Nephron (organoid): ENCODE data around the gene VSX2.

ENCODE experiments used
- H3K27ac Mint-ChIP-seq, 3 experiments: 2 replicates each; pipeline ENCODE4 v1.8.0; 2020; ENCODE audit warnings: mixed read lengths in 3 of 3, mild to moderate bottlenecking in 2 of 3, moderate library complexity in 1 of 3
- H3K27me3 Mint-ChIP-seq: 2 replicates; pipeline ENCODE4 v1.8.0; 2021; ENCODE audit warnings: low read depth, mild to moderate bottlenecking, moderate library complexity, mixed read lengths
- H3K36me3 Mint-ChIP-seq: 2 replicates; pipeline ENCODE4 v1.8.0; 2020; ENCODE audit warnings: low read depth, mixed read lengths
- H3K4me1 Mint-ChIP-seq: 2 replicates; pipeline ENCODE4 v1.8.0; 2020; ENCODE audit warnings: mixed read lengths
- H3K4me3 Mint-ChIP-seq, 3 experiments: 2 replicates each; pipeline ENCODE4 v1.8.0; 2020; ENCODE audit warnings: mild to moderate bottlenecking in 3 of 3, mixed read lengths in 3 of 3, moderate library complexity in 2 of 3
- H3K9me3 Mint-ChIP-seq: 2 replicates; pipeline ENCODE4 v1.8.0; 2020; ENCODE audit warnings: mixed read lengths
- TF ChIP-seq, protein P1 (sequence below), 3 experiments: fragments of 200-600 bp; sonication (generic); IDR thresholded peaks; one replicate each; pipeline ENCODE4 v1.5.0; 2021; ENCODE audit warnings: antibody characterized with exemption in 3 of 3; ENCODE audit not compliant: unreplicated experiment in 3 of 3

The VSX2 gene

DNA sequence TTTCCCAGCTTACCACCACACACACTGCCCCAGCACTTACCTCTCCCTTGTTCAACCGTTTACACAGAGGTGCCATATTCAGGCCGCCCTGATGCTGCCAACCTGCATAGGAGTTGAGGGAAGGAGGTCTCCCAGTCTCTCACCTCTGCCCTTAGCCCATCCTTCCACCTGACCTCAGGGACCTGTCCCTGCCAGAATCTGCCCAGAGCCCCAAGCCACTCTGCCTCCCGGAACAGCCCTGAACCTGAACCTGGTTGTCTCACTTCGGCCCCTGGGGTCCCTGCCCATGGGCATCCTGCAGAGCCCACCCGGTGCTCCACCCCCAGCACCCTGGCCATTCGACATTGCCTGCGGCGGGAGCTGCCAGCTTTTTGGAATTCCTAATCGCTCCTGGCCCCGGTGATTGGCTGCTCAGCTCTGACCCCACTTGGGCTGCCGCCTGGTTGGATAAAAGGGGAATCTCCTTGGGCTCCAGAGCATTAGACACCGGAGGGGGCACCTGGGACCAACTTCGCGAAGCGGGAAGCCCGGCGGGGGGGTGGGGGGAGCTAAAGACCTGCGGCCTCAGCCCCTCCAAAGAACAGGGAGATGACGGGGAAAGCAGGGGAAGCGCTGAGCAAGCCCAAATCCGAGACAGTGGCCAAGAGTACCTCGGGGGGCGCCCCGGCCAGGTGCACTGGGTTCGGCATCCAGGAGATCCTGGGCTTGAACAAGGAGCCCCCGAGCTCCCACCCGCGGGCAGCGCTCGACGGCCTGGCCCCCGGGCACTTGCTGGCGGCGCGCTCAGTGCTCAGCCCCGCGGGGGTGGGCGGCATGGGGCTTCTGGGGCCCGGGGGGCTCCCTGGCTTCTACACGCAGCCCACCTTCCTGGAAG, at the start of gene VSX2:
TSS of gene VSX2 (plus strand) at position 476 of the 874 bp plus-strand sequence. CDS start at position 589, 113 bp downstream.
- Mint-ChIP-seq H3K36me3 (no peaks in the 10 kb centered on the region), H3K4me1 (peaks cover 12% of the 10 kb centered on the region), H3K9me3 (peaks cover 4% of the 10 kb centered on the region), H3K27ac (no peak within 1 kb of the TSS), H3K4me3 (peak within 1 kb of the TSS in 2 of 3 experiments; percentile 66), H3K27me3 (peaks cover 97% of the 10 kb centered on the region)
- TF ChIP-seq, protein P1, sequence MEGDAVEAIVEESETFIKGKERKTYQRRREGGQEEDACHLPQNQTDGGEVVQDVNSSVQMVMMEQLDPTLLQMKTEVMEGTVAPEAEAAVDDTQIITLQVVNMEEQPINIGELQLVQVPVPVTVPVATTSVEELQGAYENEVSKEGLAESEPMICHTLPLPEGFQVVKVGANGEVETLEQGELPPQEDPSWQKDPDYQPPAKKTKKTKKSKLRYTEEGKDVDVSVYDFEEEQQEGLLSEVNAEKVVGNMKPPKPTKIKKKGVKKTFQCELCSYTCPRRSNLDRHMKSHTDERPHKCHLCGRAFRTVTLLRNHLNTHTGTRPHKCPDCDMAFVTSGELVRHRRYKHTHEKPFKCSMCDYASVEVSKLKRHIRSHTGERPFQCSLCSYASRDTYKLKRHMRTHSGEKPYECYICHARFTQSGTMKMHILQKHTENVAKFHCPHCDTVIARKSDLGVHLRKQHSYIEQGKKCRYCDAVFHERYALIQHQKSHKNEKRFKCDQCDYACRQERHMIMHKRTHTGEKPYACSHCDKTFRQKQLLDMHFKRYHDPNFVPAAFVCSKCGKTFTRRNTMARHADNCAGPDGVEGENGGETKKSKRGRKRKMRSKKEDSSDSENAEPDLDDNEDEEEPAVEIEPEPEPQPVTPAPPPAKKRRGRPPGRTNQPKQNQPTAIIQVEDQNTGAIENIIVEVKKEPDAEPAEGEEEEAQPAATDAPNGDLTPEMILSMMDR (IDR thresholded peaks at IDR 0.05; ENCODE audit: unreplicated experiment in 3 of 3), result no peak

DNA sequence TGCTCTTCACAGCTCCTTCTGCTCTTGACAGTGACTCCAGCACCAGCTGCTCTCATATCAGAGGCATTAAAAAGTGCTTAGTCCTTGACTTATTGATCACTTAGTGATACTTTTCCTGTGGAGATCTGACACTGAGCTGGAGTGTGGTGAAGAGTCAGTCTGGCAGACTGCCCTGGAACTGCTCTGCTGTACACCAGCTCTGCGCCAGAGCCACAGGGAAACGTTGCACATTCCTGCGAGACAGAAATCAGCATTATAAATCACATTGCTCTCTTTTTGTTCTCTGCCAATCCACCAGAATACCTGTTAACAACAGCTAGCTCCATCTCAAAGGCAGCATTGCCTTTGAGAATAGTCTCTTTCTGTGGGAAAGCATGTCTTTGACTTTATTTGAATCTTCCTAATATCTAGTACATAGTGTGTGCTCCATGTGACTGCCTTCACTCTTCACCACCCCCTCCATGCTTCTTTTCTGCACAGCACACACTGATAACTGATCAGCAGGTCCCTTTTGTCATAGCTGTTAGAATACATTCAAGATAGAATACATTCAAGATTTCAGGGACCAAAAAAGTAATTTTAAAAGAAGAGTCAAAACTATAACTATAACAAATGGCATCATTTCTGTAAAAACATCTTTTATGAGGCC, 48.2 kb upstream of the VSX2 start:
- Mint-ChIP-seq H3K4me3 (no peak overlapping the region), H3K27ac (no peak overlapping the region), H3K4me1 (no peaks in the 10 kb centered on the region)

DNA sequence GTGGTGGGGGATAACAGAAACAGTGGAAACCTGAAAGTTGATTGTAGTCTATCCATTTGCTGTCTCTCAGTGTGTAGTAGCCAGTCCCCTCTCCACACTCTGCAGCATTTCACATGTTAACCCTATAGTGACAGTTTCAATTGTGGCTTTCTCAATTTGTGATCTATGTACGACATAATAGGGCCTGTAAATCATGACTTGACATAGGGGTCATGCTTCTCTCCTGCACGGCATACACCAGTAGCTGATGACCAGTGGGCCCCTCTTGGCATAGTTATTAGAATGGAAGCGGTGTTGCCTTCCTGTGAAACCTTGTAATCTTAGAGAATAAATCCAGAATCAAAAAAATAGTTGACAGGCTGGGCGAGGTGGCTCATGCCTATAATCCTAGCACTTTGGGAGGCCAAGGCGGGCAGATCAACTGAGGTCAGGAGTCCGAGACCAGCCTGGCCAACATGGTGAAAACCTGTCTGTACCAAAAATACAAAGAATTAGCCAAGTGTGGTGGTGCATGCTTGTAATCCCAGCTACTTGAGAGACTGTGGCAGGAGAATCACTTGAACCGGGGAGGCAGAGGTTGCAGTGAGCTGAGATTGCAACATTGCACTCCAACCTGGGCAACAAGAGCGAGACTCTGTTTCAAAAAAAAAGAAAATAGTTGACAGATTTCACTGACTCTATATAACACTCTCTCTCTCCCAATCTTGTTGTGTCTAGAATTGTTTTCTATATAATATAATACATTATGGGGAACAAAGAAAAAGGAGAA, 44.6 kb upstream of the VSX2 start:
- no peak overlapping the region for H3K27ac Mint-ChIP-seq
- TF ChIP-seq, protein P1 (IDR thresholded peaks at IDR 0.05; ENCODE audit: unreplicated experiment in 3 of 3), result no peak
- H3K27me3 Mint-ChIP-seq, result no peaks in the 10 kb centered on the region
- H3K36me3 Mint-ChIP-seq, result peaks cover 15% of the 10 kb centered on the region
- H3K4me1 Mint-ChIP-seq, result no peaks in the 10 kb centered on the region
- no peaks in the 10 kb centered on the region for H3K9me3 Mint-ChIP-seq
- H3K4me3 Mint-ChIP-seq, result no peak overlapping the region

More for the DNA sequence above, 48.2 kb upstream of the VSX2 start:
- Mint-ChIP-seq H3K9me3 (no peaks in the 10 kb centered on the region), H3K36me3 (peaks cover 5% of the 10 kb centered on the region), H3K27me3 (no peaks in the 10 kb centered on the region)
- TF ChIP-seq, protein P1 (IDR thresholded peaks at IDR 0.05; ENCODE audit: unreplicated experiment in 3 of 3), result no peak

DNA sequence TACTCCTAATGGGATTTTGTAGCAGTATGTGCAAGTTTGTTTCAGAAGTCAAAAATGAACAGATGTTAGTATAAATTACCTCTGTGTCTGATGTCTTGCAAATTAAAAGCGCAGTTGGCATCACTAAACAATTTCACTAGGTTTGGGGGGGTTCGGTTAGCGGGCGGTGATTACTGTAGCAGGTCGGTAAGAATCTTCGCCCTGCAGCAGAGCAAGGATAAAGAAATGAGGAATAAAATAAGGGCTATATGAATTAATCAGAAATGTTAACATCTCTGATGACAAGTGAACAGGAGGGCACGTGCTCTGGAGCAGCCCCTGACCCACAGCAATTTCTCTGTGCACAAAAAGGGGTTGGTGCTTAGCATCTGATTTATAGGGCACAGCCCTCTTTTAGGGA, 43.6 kb upstream of the VSX2 start:
- Mint-ChIP-seq H3K4me1 (no peaks in the 10 kb centered on the region), H3K9me3 (no peaks in the 10 kb centered on the region), H3K27me3 (no peaks in the 10 kb centered on the region), H3K4me3 (no peak overlapping the region), H3K36me3 (peaks cover 20% of the 10 kb centered on the region), H3K27ac (no peak overlapping the region)
- TF ChIP-seq, protein P1 (IDR thresholded peaks at IDR 0.05; ENCODE audit: unreplicated experiment in 3 of 3), result no peak

DNA sequence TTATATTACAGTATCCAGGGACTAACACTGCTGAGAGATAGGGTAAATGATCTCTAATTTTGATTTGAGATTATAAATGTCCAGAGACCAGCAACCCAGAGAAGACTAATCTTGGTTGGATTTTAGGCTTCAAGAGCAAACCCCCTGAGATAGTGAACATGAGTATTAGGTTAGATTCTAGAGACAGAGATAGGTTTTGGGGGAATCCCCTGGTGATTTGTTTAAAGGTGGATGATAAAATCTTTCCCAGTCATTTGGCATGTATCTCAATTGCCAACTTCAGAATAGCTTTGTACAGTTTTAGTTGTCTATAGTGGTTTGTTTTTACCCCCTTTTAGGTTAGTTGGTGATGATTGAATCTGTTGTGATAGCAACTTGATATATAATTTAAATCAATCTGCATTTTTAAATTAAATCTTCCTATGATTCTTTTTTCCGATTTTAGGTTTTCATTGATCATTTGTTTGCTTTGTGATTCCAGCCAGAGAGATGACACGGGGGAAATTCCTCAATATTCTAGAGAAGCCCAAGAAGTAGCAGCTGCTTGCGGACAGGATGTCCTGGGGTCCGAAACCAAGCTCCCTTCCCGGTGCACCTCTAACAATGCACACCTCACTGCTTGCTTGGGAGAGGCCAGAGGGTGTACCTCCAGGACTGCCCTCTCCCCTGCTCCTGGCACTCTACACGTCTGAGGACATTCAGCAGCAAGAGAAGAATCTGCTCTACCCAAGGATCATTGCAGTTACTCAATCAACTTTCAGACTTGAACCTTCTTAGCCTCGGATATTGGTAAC, 40.6 kb upstream of the VSX2 start:
- Mint-ChIP-seq H3K27me3 (no peaks in the 10 kb centered on the region), H3K27ac (no peak overlapping the region), H3K4me1 (no peaks in the 10 kb centered on the region), H3K36me3 (peaks cover 23% of the 10 kb centered on the region), H3K4me3 (no peak overlapping the region), H3K9me3 (no peaks in the 10 kb centered on the region)
- TF ChIP-seq, protein P1 (IDR thresholded peaks at IDR 0.05; ENCODE audit: unreplicated experiment in 3 of 3), result no peak
